Erythroblast (primary cell): Measurements from ENCODE around the gene RAD50.

ENCODE experiments used
- GATA1 ChIP-seq: IDR thresholded peaks from 2 replicates; pipeline ENCODE4 v1.6.1; 2011; ENCODE audit warnings: low read depth, mild to moderate bottlenecking, control low read depth, low read length, moderate library complexity
- POLR2A ChIP-seq: IDR thresholded peaks from 2 replicates; pipeline ENCODE4 v1.6.1; 2011; ENCODE audit warnings: mild to moderate bottlenecking, low read length

- TF ChIP-seq POLR2A (no peak), GATA1 (no peak)
Observed at GRCh38 chr5:132539716-132540115, 17.1 kb upstream of the RAD50 start.
